ENCODE results near the gene UBE3B.

- TF ChIP-seq POLR2A (IDR thresholded peaks at IDR 0.05): no peak
- TF ChIP-seq, protein P1, sequence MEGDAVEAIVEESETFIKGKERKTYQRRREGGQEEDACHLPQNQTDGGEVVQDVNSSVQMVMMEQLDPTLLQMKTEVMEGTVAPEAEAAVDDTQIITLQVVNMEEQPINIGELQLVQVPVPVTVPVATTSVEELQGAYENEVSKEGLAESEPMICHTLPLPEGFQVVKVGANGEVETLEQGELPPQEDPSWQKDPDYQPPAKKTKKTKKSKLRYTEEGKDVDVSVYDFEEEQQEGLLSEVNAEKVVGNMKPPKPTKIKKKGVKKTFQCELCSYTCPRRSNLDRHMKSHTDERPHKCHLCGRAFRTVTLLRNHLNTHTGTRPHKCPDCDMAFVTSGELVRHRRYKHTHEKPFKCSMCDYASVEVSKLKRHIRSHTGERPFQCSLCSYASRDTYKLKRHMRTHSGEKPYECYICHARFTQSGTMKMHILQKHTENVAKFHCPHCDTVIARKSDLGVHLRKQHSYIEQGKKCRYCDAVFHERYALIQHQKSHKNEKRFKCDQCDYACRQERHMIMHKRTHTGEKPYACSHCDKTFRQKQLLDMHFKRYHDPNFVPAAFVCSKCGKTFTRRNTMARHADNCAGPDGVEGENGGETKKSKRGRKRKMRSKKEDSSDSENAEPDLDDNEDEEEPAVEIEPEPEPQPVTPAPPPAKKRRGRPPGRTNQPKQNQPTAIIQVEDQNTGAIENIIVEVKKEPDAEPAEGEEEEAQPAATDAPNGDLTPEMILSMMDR (IDR thresholded peaks at IDR 0.05): no peak
These were observed 35.2 kb downstream of the UBE3B start for GRCh38 chr12:109512608-109513007.
